A549 (cell line): ENCODE data around the gene CA11. TPM values are rescaled to one million over a fixed set of nuclear protein-coding genes. Genes with fewer than 3 reads are reported as not detected.

Experiments
- CBX2 ChIP-seq: fragments of 200-600 bp; sonication (generic); IDR thresholded peaks from 2 replicates; pipeline ENCODE4 v1.6.1; 2016; ENCODE audit warnings: low read depth, mild to moderate bottlenecking, borderline replicate concordance
- CEBPB ChIP-seq, 2 experiments: fragments of >200 bp in 1 of 2; sonication (Bioruptor Twin) in 1 of 2; formaldehyde crosslinking in 1 of 2; IDR thresholded peaks; 2 replicates each; pipeline ENCODE4 v1.6.1; 2012 to 2016
- EHF ChIP-seq: fragments of 250-450 bp; sonication (Bioruptor Pico); IDR thresholded peaks from 2 replicates; pipeline ENCODE4 v1.5.0; 2020; ENCODE audit warnings: mild to moderate bottlenecking
- EP300 ChIP-seq, 2 experiments: fragments of >200 bp; sonication (Bioruptor Twin); formaldehyde crosslinking; IDR thresholded peaks; 2 replicates in 1 of 2; 3 replicates in 1 of 2; pipeline ENCODE4 v1.6.1; 2016 to 2017
- FOSB ChIP-seq: fragments of 250-450 bp; sonication (Bioruptor Pico); IDR thresholded peaks from 2 replicates; pipeline ENCODE4 v1.5.0; 2020; ENCODE audit warnings: mild to moderate bottlenecking, moderate library complexity
- GATA3 ChIP-seq: IDR thresholded peaks from 2 replicates; pipeline ENCODE4 v1.6.1; 2012; ENCODE audit warnings: borderline replicate concordance
- HEYL ChIP-seq: fragments of 250-450 bp; sonication (Bioruptor Pico); IDR thresholded peaks from 2 replicates; pipeline ENCODE4 v1.8.0; 2021; ENCODE audit warnings: mild to moderate bottlenecking, moderate library complexity
- JUN ChIP-seq, 2 experiments: fragments of >200 bp; sonication (Bioruptor Twin); formaldehyde crosslinking; IDR thresholded peaks; 2 replicates in 1 of 2; 3 replicates in 1 of 2; pipeline ENCODE4 v1.6.1; 2016 to 2017
- JUNB ChIP-seq: fragments of >200 bp; sonication (Bioruptor Twin); formaldehyde crosslinking; IDR thresholded peaks from 2 replicates; pipeline ENCODE4 v1.6.1; 2016
- KDM1A ChIP-seq: fragments of 200-600 bp; sonication (generic); IDR thresholded peaks from 2 replicates; pipeline ENCODE4 v1.6.1; 2016; ENCODE audit warnings: low read depth, mild to moderate bottlenecking
- KDM5A ChIP-seq: fragments of 200-600 bp; sonication (generic); IDR thresholded peaks from 2 replicates; pipeline ENCODE4 v1.6.1; 2016; ENCODE audit warnings: antibody characterized with exemption, mild to moderate bottlenecking
- MAFK ChIP-seq: fragments of 450-650 bp; IDR thresholded peaks from 2 replicates; pipeline ENCODE4 v1.6.1; 2014; ENCODE audit not compliant: partially characterized antibody
- NFE2L2 ChIP-seq: fragments of 150-350 bp; conservative IDR thresholded peaks from 2 replicates; pipeline ENCODE4 v1.6.1; 2014; ENCODE audit warnings: low read length
- SMC3 ChIP-seq: fragments of >200 bp; sonication (Bioruptor Twin); formaldehyde crosslinking; IDR thresholded peaks from 3 replicates; pipeline ENCODE4 v1.6.1; 2018; ENCODE audit warnings: inconsistent platforms
- TFCP2L1 ChIP-seq: fragments of 250-450 bp; sonication (Bioruptor Pico); IDR thresholded peaks from 2 replicates; pipeline ENCODE4 v1.5.0; 2021; ENCODE audit warnings: mild to moderate bottlenecking
- ZC3H11A ChIP-seq: fragments of 450-650 bp; IDR thresholded peaks from 2 replicates; pipeline ENCODE4 v1.6.1; 2014; ENCODE audit warnings: antibody characterized with exemption, mild to moderate bottlenecking
- ZFP36 ChIP-seq: fragments of 450-650 bp; IDR thresholded peaks from 2 replicates; pipeline ENCODE4 v1.6.1; 2014; ENCODE audit warnings: borderline replicate concordance; ENCODE audit not compliant: partially characterized antibody
- ZNF302 ChIP-seq: fragments of 250-450 bp; sonication (Bioruptor Pico); IDR thresholded peaks from 2 replicates; pipeline ENCODE4 v1.9.0; 2021; ENCODE audit warnings: inconsistent platforms, mild to moderate bottlenecking, moderate library complexity
- polyA plus RNA-seq, 4 experiments: library from polyadenylated mRNA; depleted of rRNA in 3 of 4; stranded (reverse); fragments of >200 nt; fragmentation: RNase III in 1 of 4; extraction: RNeasy Plus Mini Kit Qiagen cat#74134 plus additional on column Dnase treatment in 1 of 4; gene quantifications; 2 replicates in 3 of 4; 3 replicates in 1 of 4; pipeline ENCODE4 v1.2.3, GENCODE V29; 2011 to 2017
- TF ChIP-seq, protein P1 (sequence below): fragments of >200 bp; sonication (Bioruptor Twin); formaldehyde crosslinking; IDR thresholded peaks from 3 replicates; pipeline ENCODE4 v1.5.1; 2016
- TF ChIP-seq, protein P2 (sequence below): fragments of 150-350 bp; IDR thresholded peaks from 2 replicates; pipeline ENCODE4 v1.6.1; 2014; ENCODE audit warnings: low read depth, mild to moderate bottlenecking, low read length
- TF ChIP-seq, protein P3 (sequence below): fragments of 250-450 bp; sonication (Bioruptor Pico); IDR thresholded peaks from 2 replicates; pipeline ENCODE4 v1.5.0; 2021; ENCODE audit warnings: mild to moderate bottlenecking, moderate library complexity, borderline replicate concordance
- TF ChIP-seq, protein P4 (sequence below): IDR thresholded peaks from 2 replicates; pipeline ENCODE4 v1.6.1; 2012; ENCODE audit warnings: low read depth, borderline replicate concordance
- TF ChIP-seq, protein P5 (sequence below): fragments of >200 bp; sonication (Bioruptor Twin); formaldehyde crosslinking; IDR thresholded peaks from 3 replicates; pipeline ENCODE4 v1.6.1; 2016
- TF ChIP-seq, protein P6 (sequence below): fragments of 200-600 bp; sonication (generic); IDR thresholded peaks from 2 replicates; pipeline ENCODE4 v1.6.1; 2016; ENCODE audit warnings: antibody characterized with exemption, mild to moderate bottlenecking, moderate library complexity
- TF ChIP-seq, protein P7 (sequence below): fragments of 450-650 bp; IDR thresholded peaks from 2 replicates; pipeline ENCODE4 v1.6.1; 2014; ENCODE audit warnings: antibody characterized with exemption
- TF ChIP-seq, protein P8 (sequence below): IDR thresholded peaks from 2 replicates; pipeline ENCODE4 v1.6.1; 2012
- TF ChIP-seq, protein P9 (sequence below): fragments of >200 bp; sonication (Bioruptor Twin); formaldehyde crosslinking; IDR thresholded peaks from 2 replicates; pipeline ENCODE4 v1.6.1; 2016

Gene CA11
- polyA plus RNA-seq, 2 of the 4 experiments (the other 2 are of a cell fraction), result 9.8 to 21.0 TPM

DNA sequence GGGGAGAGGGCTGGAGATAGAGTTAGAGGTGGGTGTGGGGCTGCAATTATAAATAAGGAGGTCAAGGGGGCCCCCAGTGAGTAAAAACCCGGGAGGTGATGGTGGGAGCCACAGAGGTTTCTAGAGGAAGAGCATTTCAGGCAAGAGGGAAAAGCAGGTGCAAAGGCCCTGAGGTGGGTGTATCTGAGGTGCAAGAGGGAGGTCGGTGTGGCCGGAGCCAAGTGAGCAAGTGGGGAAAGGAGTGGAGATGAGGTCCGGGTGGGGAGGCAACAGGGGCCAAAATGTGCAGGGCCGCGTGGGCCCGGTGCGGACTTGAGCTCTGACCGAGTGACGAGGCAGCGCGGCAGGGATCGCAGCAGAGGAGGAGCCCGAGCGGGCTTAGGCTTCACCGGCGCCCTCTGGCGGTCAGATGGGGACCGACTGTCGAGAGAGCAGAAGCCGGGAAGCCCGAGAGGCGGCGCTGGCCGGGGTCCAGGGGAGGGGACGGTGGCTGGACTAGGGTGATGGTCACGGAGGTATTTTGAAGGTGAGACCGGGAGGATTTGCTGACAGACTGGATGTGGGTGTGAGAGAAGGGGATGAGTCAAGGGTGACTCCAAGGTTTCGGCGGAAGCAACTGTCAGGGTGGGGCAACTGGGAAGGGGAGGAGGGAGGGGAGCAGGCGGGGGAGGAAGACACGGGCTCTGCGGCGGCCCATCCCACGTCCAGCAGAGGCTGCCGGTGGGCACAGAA lies 57.2 kb downstream of the CA11 start (continued):
- TF ChIP-seq, protein P1, sequence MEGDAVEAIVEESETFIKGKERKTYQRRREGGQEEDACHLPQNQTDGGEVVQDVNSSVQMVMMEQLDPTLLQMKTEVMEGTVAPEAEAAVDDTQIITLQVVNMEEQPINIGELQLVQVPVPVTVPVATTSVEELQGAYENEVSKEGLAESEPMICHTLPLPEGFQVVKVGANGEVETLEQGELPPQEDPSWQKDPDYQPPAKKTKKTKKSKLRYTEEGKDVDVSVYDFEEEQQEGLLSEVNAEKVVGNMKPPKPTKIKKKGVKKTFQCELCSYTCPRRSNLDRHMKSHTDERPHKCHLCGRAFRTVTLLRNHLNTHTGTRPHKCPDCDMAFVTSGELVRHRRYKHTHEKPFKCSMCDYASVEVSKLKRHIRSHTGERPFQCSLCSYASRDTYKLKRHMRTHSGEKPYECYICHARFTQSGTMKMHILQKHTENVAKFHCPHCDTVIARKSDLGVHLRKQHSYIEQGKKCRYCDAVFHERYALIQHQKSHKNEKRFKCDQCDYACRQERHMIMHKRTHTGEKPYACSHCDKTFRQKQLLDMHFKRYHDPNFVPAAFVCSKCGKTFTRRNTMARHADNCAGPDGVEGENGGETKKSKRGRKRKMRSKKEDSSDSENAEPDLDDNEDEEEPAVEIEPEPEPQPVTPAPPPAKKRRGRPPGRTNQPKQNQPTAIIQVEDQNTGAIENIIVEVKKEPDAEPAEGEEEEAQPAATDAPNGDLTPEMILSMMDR, result peak; percentile 99
- TF ChIP-seq ZNF302 (CRISPR knock-in tag) (0 out of 2 replicates have a peak, but pooled peaks have one; percentile 19), ZFP36 (peak; percentile 98), CEBPB (IDR thresholded peaks at IDR 0.05) (peak in 1 of 2 experiments; percentile 52; a peak in 1 of 4 replicates), EHF (no peak), SMC3 (peak; percentile 97), EP300 (IDR thresholded peaks at IDR 0.05) (peak in 1 of 2 experiments; percentile 31; a peak in 1 of 5 replicates), TFCP2L1 (CRISPR knock-in tag) (no peak), GATA3 (peak; percentile 38; the same call in 1 of the 2 replicates), ZC3H11A (no peak), KDM1A (peak; percentile 99), NFE2L2 (no peak), JUNB (no peak), CBX2 (no peak), FOSB (CRISPR knock-in tag) (peak; percentile 88; the same call in 1 of the 2 replicates), KDM5A (no peak), HEYL (no peak), MAFK (peak; percentile 42), JUN (IDR thresholded peaks at IDR 0.05) (peak; percentile 30 to 32; a peak in 1 of 5 replicates)
- TF ChIP-seq, protein P2, sequence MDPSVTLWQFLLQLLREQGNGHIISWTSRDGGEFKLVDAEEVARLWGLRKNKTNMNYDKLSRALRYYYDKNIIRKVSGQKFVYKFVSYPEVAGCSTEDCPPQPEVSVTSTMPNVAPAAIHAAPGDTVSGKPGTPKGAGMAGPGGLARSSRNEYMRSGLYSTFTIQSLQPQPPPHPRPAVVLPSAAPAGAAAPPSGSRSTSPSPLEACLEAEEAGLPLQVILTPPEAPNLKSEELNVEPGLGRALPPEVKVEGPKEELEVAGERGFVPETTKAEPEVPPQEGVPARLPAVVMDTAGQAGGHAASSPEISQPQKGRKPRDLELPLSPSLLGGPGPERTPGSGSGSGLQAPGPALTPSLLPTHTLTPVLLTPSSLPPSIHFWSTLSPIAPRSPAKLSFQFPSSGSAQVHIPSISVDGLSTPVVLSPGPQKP, result no peak
- TF ChIP-seq, protein P3, sequence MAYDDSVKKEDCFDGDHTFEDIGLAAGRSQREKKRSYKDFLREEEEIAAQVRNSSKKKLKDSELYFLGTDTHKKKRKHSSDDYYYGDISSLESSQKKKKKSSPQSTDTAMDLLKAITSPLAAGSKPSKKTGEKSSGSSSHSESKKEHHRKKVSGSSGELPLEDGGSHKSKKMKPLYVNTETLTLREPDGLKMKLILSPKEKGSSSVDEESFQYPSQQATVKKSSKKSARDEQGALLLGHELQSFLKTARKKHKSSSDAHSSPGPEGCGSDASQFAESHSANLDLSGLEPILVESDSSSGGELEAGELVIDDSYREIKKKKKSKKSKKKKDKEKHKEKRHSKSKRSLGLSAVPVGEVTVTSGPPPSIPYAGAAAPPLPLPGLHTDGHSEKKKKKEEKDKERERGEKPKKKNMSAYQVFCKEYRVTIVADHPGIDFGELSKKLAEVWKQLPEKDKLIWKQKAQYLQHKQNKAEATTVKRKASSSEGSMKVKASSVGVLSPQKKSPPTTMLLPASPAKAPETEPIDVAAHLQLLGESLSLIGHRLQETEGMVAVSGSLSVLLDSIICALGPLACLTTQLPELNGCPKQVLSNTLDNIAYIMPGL, result 0 out of 2 replicates have a peak, but pooled peaks have one; percentile 65
- TF ChIP-seq, protein P4, sequence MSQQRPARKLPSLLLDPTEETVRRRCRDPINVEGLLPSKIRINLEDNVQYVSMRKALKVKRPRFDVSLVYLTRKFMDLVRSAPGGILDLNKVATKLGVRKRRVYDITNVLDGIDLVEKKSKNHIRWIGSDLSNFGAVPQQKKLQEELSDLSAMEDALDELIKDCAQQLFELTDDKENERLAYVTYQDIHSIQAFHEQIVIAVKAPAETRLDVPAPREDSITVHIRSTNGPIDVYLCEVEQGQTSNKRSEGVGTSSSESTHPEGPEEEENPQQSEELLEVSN, result peak; percentile 69
- TF ChIP-seq, protein P5, sequence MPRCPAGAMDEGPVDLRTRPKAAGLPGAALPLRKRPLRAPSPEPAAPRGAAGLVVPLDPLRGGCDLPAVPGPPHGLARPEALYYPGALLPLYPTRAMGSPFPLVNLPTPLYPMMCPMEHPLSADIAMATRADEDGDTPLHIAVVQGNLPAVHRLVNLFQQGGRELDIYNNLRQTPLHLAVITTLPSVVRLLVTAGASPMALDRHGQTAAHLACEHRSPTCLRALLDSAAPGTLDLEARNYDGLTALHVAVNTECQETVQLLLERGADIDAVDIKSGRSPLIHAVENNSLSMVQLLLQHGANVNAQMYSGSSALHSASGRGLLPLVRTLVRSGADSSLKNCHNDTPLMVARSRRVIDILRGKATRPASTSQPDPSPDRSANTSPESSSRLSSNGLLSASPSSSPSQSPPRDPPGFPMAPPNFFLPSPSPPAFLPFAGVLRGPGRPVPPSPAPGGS, result no peak
- TF ChIP-seq, protein P6, sequence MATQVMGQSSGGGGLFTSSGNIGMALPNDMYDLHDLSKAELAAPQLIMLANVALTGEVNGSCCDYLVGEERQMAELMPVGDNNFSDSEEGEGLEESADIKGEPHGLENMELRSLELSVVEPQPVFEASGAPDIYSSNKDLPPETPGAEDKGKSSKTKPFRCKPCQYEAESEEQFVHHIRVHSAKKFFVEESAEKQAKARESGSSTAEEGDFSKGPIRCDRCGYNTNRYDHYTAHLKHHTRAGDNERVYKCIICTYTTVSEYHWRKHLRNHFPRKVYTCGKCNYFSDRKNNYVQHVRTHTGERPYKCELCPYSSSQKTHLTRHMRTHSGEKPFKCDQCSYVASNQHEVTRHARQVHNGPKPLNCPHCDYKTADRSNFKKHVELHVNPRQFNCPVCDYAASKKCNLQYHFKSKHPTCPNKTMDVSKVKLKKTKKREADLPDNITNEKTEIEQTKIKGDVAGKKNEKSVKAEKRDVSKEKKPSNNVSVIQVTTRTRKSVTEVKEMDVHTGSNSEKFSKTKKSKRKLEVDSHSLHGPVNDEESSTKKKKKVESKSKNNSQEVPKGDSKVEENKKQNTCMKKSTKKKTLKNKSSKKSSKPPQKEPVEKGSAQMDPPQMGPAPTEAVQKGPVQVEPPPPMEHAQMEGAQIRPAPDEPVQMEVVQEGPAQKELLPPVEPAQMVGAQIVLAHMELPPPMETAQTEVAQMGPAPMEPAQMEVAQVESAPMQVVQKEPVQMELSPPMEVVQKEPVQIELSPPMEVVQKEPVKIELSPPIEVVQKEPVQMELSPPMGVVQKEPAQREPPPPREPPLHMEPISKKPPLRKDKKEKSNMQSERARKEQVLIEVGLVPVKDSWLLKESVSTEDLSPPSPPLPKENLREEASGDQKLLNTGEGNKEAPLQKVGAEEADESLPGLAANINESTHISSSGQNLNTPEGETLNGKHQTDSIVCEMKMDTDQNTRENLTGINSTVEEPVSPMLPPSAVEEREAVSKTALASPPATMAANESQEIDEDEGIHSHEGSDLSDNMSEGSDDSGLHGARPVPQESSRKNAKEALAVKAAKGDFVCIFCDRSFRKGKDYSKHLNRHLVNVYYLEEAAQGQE, result no peak
- TF ChIP-seq, protein P7, sequence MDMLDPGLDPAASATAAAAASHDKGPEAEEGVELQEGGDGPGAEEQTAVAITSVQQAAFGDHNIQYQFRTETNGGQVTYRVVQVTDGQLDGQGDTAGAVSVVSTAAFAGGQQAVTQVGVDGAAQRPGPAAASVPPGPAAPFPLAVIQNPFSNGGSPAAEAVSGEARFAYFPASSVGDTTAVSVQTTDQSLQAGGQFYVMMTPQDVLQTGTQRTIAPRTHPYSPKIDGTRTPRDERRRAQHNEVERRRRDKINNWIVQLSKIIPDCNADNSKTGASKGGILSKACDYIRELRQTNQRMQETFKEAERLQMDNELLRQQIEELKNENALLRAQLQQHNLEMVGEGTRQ, result no peak
- TF ChIP-seq, protein P8, sequence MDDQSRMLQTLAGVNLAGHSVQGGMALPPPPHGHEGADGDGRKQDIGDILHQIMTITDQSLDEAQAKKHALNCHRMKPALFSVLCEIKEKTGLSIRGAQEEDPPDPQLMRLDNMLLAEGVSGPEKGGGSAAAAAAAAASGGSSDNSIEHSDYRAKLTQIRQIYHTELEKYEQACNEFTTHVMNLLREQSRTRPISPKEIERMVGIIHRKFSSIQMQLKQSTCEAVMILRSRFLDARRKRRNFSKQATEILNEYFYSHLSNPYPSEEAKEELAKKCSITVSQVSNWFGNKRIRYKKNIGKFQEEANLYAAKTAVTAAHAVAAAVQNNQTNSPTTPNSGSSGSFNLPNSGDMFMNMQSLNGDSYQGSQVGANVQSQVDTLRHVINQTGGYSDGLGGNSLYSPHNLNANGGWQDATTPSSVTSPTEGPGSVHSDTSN, result peak; percentile 62; the same call in 1 of the 2 replicates
- TF ChIP-seq, protein P9, sequence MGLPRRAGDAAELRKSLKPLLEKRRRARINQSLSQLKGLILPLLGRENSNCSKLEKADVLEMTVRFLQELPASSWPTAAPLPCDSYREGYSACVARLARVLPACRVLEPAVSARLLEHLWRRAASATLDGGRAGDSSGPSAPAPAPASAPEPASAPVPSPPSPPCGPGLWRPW, result no peak
- TF ChIP-seq, all 56 proteins: peak for 27
